Peyer's patch (tissue), 4 donors: ENCODE data around the gene PLA2G2A.

Source experiments
- POLR2A ChIP-seq, 2 donors: fragments of 450-650 bp; IDR thresholded peaks; one replicate each; pipeline ENCODE4 v1.5.1; 2017; ENCODE audit warnings: antibody characterized with exemption in 2 of 2, mild to moderate bottlenecking in 2 of 2, moderate library complexity in 2 of 2
- TF ChIP-seq, protein P1 (sequence below), 6 experiments: fragments of 450-650 bp in 4 of 6; fragments of 200-600 bp in 2 of 6; sonication (generic) in 1 of 6; IDR thresholded peaks; one replicate each; pipeline ENCODE4 v1.5.1; 2017 to 2019; ENCODE audit warnings: antibody characterized with exemption in 6 of 6, mild to moderate bottlenecking in 3 of 6, moderate library complexity in 1 of 6

DNA sequence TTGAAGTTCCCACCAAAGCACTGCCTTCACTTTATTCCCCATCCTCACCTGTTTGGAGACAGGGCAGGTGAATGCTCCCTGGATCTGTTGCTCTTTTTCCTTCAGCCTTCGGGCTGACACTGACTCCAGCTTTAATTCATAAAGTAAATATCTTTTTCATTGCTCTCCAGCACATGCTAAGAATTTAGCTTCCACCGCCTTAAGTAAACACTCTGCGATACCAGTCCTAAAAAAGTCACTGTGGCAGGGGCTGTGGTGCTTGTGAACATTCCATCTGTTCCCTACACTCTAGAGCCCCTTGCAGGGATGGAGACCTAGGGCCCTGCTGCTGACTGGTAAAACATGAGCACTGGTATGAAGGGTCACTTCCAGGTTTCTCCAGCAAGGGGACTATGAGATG, 896 bp upstream of the PLA2G2A start:
- TF ChIP-seq POLR2A (IDR thresholded peaks at IDR 0.05), result no peak
- TF ChIP-seq, protein P1, sequence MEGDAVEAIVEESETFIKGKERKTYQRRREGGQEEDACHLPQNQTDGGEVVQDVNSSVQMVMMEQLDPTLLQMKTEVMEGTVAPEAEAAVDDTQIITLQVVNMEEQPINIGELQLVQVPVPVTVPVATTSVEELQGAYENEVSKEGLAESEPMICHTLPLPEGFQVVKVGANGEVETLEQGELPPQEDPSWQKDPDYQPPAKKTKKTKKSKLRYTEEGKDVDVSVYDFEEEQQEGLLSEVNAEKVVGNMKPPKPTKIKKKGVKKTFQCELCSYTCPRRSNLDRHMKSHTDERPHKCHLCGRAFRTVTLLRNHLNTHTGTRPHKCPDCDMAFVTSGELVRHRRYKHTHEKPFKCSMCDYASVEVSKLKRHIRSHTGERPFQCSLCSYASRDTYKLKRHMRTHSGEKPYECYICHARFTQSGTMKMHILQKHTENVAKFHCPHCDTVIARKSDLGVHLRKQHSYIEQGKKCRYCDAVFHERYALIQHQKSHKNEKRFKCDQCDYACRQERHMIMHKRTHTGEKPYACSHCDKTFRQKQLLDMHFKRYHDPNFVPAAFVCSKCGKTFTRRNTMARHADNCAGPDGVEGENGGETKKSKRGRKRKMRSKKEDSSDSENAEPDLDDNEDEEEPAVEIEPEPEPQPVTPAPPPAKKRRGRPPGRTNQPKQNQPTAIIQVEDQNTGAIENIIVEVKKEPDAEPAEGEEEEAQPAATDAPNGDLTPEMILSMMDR (IDR thresholded peaks at IDR 0.05), result no peak
